ENCODE data around the gene PALM.

DNA sequence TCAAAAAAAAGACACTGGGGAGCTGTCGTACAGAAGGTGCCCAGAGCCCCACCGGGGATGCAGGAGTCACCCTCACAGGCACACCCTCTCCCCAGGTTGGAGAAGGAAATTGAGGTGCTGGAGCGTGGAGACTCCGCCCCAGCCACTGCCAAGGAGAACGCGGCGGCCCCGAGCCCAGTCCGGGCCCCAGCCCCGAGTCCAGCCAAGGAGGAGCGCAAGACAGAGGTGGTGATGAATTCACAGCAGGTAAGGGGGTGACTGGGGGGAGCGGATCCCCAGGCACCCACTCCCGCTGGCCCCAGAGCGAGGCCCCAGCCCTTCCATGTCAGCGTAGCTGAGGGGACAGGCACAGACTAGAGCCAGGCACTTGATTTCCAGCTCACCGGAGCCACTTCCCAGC lies 22.3 kb downstream of the PALM start:
- TF ChIP-seq, protein P1, sequence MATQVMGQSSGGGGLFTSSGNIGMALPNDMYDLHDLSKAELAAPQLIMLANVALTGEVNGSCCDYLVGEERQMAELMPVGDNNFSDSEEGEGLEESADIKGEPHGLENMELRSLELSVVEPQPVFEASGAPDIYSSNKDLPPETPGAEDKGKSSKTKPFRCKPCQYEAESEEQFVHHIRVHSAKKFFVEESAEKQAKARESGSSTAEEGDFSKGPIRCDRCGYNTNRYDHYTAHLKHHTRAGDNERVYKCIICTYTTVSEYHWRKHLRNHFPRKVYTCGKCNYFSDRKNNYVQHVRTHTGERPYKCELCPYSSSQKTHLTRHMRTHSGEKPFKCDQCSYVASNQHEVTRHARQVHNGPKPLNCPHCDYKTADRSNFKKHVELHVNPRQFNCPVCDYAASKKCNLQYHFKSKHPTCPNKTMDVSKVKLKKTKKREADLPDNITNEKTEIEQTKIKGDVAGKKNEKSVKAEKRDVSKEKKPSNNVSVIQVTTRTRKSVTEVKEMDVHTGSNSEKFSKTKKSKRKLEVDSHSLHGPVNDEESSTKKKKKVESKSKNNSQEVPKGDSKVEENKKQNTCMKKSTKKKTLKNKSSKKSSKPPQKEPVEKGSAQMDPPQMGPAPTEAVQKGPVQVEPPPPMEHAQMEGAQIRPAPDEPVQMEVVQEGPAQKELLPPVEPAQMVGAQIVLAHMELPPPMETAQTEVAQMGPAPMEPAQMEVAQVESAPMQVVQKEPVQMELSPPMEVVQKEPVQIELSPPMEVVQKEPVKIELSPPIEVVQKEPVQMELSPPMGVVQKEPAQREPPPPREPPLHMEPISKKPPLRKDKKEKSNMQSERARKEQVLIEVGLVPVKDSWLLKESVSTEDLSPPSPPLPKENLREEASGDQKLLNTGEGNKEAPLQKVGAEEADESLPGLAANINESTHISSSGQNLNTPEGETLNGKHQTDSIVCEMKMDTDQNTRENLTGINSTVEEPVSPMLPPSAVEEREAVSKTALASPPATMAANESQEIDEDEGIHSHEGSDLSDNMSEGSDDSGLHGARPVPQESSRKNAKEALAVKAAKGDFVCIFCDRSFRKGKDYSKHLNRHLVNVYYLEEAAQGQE (IDR thresholded peaks at IDR 0.05; ENCODE audit: low read depth) = no peak
- TF ChIP-seq, protein P2, sequence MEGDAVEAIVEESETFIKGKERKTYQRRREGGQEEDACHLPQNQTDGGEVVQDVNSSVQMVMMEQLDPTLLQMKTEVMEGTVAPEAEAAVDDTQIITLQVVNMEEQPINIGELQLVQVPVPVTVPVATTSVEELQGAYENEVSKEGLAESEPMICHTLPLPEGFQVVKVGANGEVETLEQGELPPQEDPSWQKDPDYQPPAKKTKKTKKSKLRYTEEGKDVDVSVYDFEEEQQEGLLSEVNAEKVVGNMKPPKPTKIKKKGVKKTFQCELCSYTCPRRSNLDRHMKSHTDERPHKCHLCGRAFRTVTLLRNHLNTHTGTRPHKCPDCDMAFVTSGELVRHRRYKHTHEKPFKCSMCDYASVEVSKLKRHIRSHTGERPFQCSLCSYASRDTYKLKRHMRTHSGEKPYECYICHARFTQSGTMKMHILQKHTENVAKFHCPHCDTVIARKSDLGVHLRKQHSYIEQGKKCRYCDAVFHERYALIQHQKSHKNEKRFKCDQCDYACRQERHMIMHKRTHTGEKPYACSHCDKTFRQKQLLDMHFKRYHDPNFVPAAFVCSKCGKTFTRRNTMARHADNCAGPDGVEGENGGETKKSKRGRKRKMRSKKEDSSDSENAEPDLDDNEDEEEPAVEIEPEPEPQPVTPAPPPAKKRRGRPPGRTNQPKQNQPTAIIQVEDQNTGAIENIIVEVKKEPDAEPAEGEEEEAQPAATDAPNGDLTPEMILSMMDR (IDR thresholded peaks at IDR 0.05 in 2 of 3, conservative IDR thresholded peaks at IDR 0.05 in 1 of 3; ENCODE audit: borderline replicate concordance in 1 of 3, insufficient read depth in 1 of 3, low read depth in 2 of 3, low read length in 2 of 3) = no peak
- TF ChIP-seq SIN3A (IDR thresholded peaks at IDR 0.05; ENCODE audit: low read depth) (no peak), POLR2A (IDR thresholded peaks at IDR 0.05; ENCODE audit: borderline replicate concordance, extremely low read depth, insufficient read depth, insufficient read length) (no peak), SRF (IDR thresholded peaks at IDR 0.05; ENCODE audit: low read depth) (no peak), ZNF274 (IDR thresholded peaks at IDR 0.05; ENCODE audit: low read depth, low read length) (no peak), EZH2phosphoT487 (IDR thresholded peaks at IDR 0.05; ENCODE audit: borderline replicate concordance) (no peak), POLR2AphosphoS5 (IDR thresholded peaks at IDR 0.05; ENCODE audit: low read depth, low read length) (no peak), RAD21 (IDR thresholded peaks at IDR 0.05; ENCODE audit: low read depth) (no peak), CEBPB (IDR thresholded peaks at IDR 0.05; ENCODE audit: low read depth) (no peak), EZH2 (IDR thresholded peaks at IDR 0.05) (no peak)
